ENCODE data around the gene DAAM1.

DNA sequence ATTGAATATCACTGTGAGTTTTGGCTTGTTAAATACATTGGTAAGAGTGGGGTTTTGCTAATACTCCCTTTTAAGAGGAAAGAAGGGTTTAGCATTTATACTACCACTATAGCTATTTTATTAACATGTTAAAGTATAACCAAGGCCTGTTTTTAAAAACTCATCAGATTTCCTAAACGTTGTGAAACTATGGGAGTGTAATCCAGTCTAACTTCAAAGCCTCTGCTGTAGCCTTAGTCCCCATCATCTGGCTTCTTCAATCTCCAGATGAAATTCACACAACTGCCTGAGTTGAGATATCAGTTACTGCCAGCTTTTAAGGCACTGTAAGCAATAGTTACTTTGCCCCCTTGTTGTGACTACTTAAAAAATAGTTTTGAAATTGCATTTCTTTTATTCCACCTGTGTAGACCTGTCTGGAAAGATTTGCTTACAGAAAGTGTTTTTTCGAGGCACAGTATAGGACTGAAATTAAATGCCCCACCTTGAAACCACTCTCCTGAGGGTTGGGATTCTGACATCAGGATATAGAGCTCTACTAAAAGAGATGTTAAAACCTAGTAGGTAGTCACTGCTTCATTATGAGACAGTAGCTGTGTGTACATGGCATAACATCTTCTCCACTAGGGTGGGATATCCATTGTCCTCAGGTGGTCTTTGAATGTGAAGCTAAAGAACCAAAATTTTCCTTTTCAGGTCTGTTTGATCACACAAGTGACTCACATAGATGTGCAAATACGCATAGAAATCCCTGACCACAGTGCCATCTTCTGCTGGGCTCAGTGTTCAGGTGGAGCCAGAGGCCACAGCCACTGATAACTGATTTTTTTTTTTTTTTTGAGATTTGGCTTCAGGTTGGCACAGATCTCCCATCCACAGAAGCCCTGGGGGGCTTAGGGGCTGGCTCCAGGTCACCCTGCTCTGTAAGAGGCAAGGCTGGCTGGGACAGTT is 125.5 kb downstream of the DAAM1 start:
- TF ChIP-seq, protein P1, sequence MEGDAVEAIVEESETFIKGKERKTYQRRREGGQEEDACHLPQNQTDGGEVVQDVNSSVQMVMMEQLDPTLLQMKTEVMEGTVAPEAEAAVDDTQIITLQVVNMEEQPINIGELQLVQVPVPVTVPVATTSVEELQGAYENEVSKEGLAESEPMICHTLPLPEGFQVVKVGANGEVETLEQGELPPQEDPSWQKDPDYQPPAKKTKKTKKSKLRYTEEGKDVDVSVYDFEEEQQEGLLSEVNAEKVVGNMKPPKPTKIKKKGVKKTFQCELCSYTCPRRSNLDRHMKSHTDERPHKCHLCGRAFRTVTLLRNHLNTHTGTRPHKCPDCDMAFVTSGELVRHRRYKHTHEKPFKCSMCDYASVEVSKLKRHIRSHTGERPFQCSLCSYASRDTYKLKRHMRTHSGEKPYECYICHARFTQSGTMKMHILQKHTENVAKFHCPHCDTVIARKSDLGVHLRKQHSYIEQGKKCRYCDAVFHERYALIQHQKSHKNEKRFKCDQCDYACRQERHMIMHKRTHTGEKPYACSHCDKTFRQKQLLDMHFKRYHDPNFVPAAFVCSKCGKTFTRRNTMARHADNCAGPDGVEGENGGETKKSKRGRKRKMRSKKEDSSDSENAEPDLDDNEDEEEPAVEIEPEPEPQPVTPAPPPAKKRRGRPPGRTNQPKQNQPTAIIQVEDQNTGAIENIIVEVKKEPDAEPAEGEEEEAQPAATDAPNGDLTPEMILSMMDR (IDR thresholded peaks at IDR 0.05; ENCODE audit: borderline replicate concordance, extremely low read depth, low read length, poor library complexity, severe bottlenecking), result no peak
- TF ChIP-seq EZH2 (IDR thresholded peaks at IDR 0.05; ENCODE audit: borderline replicate concordance, low read depth, low read length, severe bottlenecking), result no peak
